ENCODE measurements around the gene CNPY2.
"Not testable (repeated sequence)": the region's sequence is repeated elsewhere in the genome, so short reads cannot be mapped to it uniquely, and the experiment has no call there.

The CNPY2 gene

GRCh38 chr12:56315622-56316473, at the start of gene CNPY2:
CNPY2 (minus strand) TSS chr12:56315988; CDS start chr12:56315217, 771 bp downstream.
- peak; percentile 97 for DNase-seq

- no peak for DNase-seq
These were observed 46.6 kb upstream of the CNPY2 start, which contains the start of gene APOF for GRCh38 chr12:56362130-56363059. APOF (minus strand) TSS chr12:56362857; CDS start chr12:56362745, 112 bp downstream.

GRCh38 chr12:56361487-56362129, 45.8 kb upstream of the CNPY2 start:
- no peak for DNase-seq

GRCh38 chr12:56359851-56360767, 44.3 kb upstream of the CNPY2 start, which contains the start of gene STAT2:
STAT2 (minus strand) TSS chr12:56360107; CDS start chr12:56356571, 3,536 bp downstream.
- peak; percentile 96 for DNase-seq

GRCh38 chr12:56358836-56359532, 43.2 kb upstream of the CNPY2 start:
- no peak for DNase-seq

- DNase-seq, result no peak
These were observed 35.5 kb upstream of the CNPY2 start for GRCh38 chr12:56351325-56351724.

- no peak for DNase-seq
These were observed 34.9 kb upstream of the CNPY2 start for GRCh38 chr12:56350662-56351061.

- no peak for DNase-seq
These were observed 33.0 kb upstream of the CNPY2 start for GRCh38 chr12:56348776-56349175.

GRCh38 chr12:56347255-56347654, 31.5 kb upstream of the CNPY2 start:
- not testable (repeated sequence) for DNase-seq

- DNase-seq, result no peak
These were observed 30.9 kb upstream of the CNPY2 start for GRCh38 chr12:56346675-56347074.

- DNase-seq, result not testable (repeated sequence)
These were observed 26.5 kb upstream of the CNPY2 start for GRCh38 chr12:56342290-56342689.

- no peak for DNase-seq
These were observed 25.8 kb upstream of the CNPY2 start for GRCh38 chr12:56341616-56342015.

GRCh38 chr12:56339158-56339422, 23.3 kb upstream of the CNPY2 start:
- DNase-seq, result no peak

GRCh38 chr12:56338308-56339157, 22.7 kb upstream of the CNPY2 start, which contains the start of gene IL23A:
IL23A (plus strand) TSS chr12:56338884; CDS start chr12:56339045, 161 bp downstream.
- DNase-seq, result no peak

- DNase-seq, result no peak
These were observed 22.0 kb upstream of the CNPY2 start for GRCh38 chr12:56337753-56338251.

- DNase-seq, result no peak
These were observed 20.8 kb upstream of the CNPY2 start for GRCh38 chr12:56336361-56337167.

- not testable (repeated sequence) for DNase-seq
These were observed 19.7 kb upstream of the CNPY2 start for GRCh38 chr12:56335527-56335926.

GRCh38 chr12:56334490-56334793, 18.7 kb upstream of the CNPY2 start:
- DNase-seq, result no peak
